OCI-LY7 (cell line): ENCODE data around the gene SRC. TPM values are rescaled to one million over a fixed set of nuclear protein-coding genes. Genes with fewer than 3 reads are reported as not detected.

Source experiments
- BruUV-seq: library from RNA; stranded (reverse); fragments of 400-500 nt; replicated peaks from 2 replicates; lab custom pipeline; 2021; lab: Mats Ljungman, UMichigan
- CTCF ChIA-PET: fragments of 300-600 bp; sonication (Branson Sonifier 250); formaldehyde crosslinking; loops from one replicate; lab custom pipeline; 2022; ENCODE audit warnings: antibody characterized with exemption; ENCODE audit not compliant: unreplicated experiment; lab: Charles Lee
- POLR2A ChIA-PET: fragments of 300-600 bp; sonication (Branson Sonifier 250); formaldehyde crosslinking; loops from one replicate; lab custom pipeline; 2022; ENCODE audit warnings: antibody characterized with exemption; lab: Charles Lee
- DNase-seq: peaks from one replicate; pipeline ENCODE4 v3.0.0-alpha.2; 2015; ENCODE audit warnings: low spot score
- H2AFZ ChIP-seq: fragments of 200-600 bp; sonication (generic), shearing (Covaris generic); 2 replicates; pipeline ENCODE4 v1.6.1; 2014; ENCODE audit warnings: mild to moderate bottlenecking, antibody characterized with exemption, low read length, moderate library complexity
- H3K27ac ChIP-seq: fragments of 200-600 bp; sonication (generic); 2 replicates; pipeline ENCODE4 v1.5.1; 2014; ENCODE audit warnings: mixed run types, low read depth, mild to moderate bottlenecking, moderate library complexity, low read length, inconsistent platforms; ENCODE audit not compliant: poor library complexity, severe bottlenecking
- H3K36me3 ChIP-seq: fragments of 200-600 bp; sonication (generic); 2 replicates; pipeline ENCODE4 v1.6.1; 2014; ENCODE audit warnings: mild to moderate bottlenecking, antibody characterized with exemption, low read length, moderate library complexity, mixed read lengths; ENCODE audit not compliant: insufficient read depth
- H3K4me1 ChIP-seq: fragments of 200-600 bp; sonication (generic); 2 replicates; pipeline ENCODE4 v1.5.1; 2014; ENCODE audit warnings: mild to moderate bottlenecking, low read length; ENCODE audit not compliant: insufficient read depth, poor library complexity, severe bottlenecking
- H3K4me2 ChIP-seq: fragments of 200-600 bp; sonication (generic); 2 replicates; pipeline ENCODE4 v1.6.1; 2014; ENCODE audit warnings: mild to moderate bottlenecking, low read length
- H3K4me3 ChIP-seq: fragments of 200-600 bp; sonication (generic); 2 replicates; pipeline ENCODE4 v1.5.1; 2014; ENCODE audit warnings: mild to moderate bottlenecking, low read depth, low read length; ENCODE audit not compliant: poor library complexity, severe bottlenecking
- H3K79me2 ChIP-seq: fragments of 200-600 bp; sonication (generic); 2 replicates; pipeline ENCODE4 v1.6.1; 2016; ENCODE audit warnings: low read depth, mild to moderate bottlenecking, low read length, moderate library complexity, mixed read lengths; ENCODE audit not compliant: insufficient read depth
- H3K9me2 ChIP-seq: fragments of 200-600 bp; sonication (generic); 2 replicates; pipeline ENCODE4 v1.6.1; 2016; ENCODE audit warnings: mild to moderate bottlenecking, low read length, mixed read lengths; ENCODE audit not compliant: insufficient read depth
- H3K9me3 ChIP-seq: fragments of 200-600 bp; sonication (generic); 2 replicates; pipeline ENCODE4 v1.6.1; 2014; ENCODE audit warnings: mild to moderate bottlenecking, mixed run types, low read length, mixed read lengths
- H4K20me1 ChIP-seq: fragments of 200-600 bp; sonication (generic); 2 replicates; pipeline ENCODE4 v1.6.1; 2014; ENCODE audit warnings: mild to moderate bottlenecking, antibody characterized with exemption, low read length, moderate library complexity, mixed read lengths; ENCODE audit not compliant: insufficient read depth
- CTCF ChIP-seq: fragments of 200-600 bp; sonication (generic); conservative IDR thresholded peaks from 2 replicates; pipeline ENCODE4 v1.5.1; 2014; ENCODE audit warnings: mild to moderate bottlenecking, antibody characterized with exemption, low read length, moderate library complexity, mixed read lengths
- EZH2phosphoT487 ChIP-seq: fragments of 200-600 bp; sonication (generic); IDR thresholded peaks from 2 replicates; pipeline ENCODE4 v1.6.1; 2018; ENCODE audit warnings: low read depth, borderline replicate concordance, mild to moderate bottlenecking, mixed run types, antibody characterized with exemption, low read length, moderate library complexity, mixed read lengths
- intact Hi-C: fragments of 100-400 bp; cut with micrococcal nuclease; formaldehyde crosslinking; loops from one replicate; pipeline ENCODE4 v1.10.0; 2022; ENCODE audit not compliant: unreplicated experiment
- total RNA-seq, 2 experiments: library from RNA; depleted of rRNA in 1 of 2; stranded (reverse); fragments of >200 nt in 1 of 2; shearing (Covaris generic) in 1 of 2; gene quantifications; 2 replicates each; pipeline ENCODE4 v1.2.3, GENCODE V29; 2014 to 2022

SRC gene
- total RNA-seq, 2 experiments from 2014 or later, result 0.72 to 3.7 TPM

- TF ChIP-seq EZH2phosphoT487 (no peak), CTCF (no peak)
- no peak overlapping the region for H3K27ac ChIP-seq
- H3K4me1 ChIP-seq, result peaks cover 39% of the 10 kb centered on the region
- no peak overlapping the region for H2AFZ ChIP-seq
- H4K20me1 ChIP-seq, result no peaks in the 10 kb centered on the region
- intact Hi-C loops, result loop anchor here (5.0 kb wide), 1 partner anchor 68 kb away; no protein-coding TSS in a partner anchor
- DNase-seq, result no peak
- BruUV-seq, result no TSS peak
- POLR2A ChIA-PET, result no interaction called here
- H3K36me3 ChIP-seq, result peaks cover 18% of the 10 kb centered on the region; the same call in 1 of the 2 replicates
- CTCF ChIA-PET, result no interaction called here
- no peaks in the 10 kb centered on the region for H3K9me3 ChIP-seq
- no peaks in the 10 kb centered on the region for H3K79me2 ChIP-seq
- no peak overlapping the region for H3K4me3 ChIP-seq
- H3K4me2 ChIP-seq, result peak overlapping the region; percentile 65; the same call in 1 of the 2 replicates
- H3K9me2 ChIP-seq, result no peaks in the 10 kb centered on the region
Observed at GRCh38 chr20:37314617-37315016, 31.3 kb upstream of the SRC start.

DNA sequence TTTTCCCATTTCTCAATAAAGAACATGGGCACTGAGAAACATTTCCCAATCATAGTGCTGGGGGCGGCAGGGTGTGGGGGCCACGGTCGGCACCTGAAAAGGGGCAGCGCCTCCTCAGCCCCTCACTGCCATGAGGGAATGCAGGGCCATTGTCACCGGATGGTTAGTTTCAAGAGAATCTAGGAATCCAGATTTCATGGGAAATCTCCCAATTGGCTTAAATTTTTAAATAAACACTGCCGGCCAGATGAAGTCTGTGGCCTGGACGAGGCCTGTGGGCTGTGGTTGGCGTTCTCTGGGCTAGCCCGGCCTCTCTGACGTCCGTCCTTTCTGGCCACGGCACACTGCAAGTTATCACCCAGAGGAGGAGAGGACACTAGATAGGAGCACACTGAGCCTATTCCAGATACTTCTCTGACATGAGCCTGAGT, 30.9 kb upstream of the SRC start:
- CTCF ChIA-PET, result no interaction called here
- POLR2A ChIA-PET, result interaction anchor here (0.6 to 0.8 kb wide), 3 partner anchors 17 to 47 kb away, joined by 3 read pairs; no protein-coding TSS in a partner anchor
- no peaks in the 10 kb centered on the region for H3K9me2 ChIP-seq
- no peak for DNase-seq
- peaks cover 39% of the 10 kb centered on the region for H3K4me1 ChIP-seq
- peak overlapping the region; percentile 40 for H3K4me3 ChIP-seq
- no peaks in the 10 kb centered on the region for H4K20me1 ChIP-seq
- no peaks in the 10 kb centered on the region for H3K79me2 ChIP-seq
- intact Hi-C loops, result loop anchor here (5.0 kb wide), 1 partner anchor 67 kb away; no protein-coding TSS in a partner anchor
- H3K4me2 ChIP-seq, result peak overlapping the region; percentile 65
- peak overlapping the region; percentile 81 for H3K27ac ChIP-seq
- TF ChIP-seq EZH2phosphoT487, result no peak
- TF ChIP-seq CTCF, result no peak
- no peak overlapping the region for H2AFZ ChIP-seq
- peaks cover 18% of the 10 kb centered on the region; the same call in 1 of the 2 replicates for H3K36me3 ChIP-seq
- H3K9me3 ChIP-seq, result no peaks in the 10 kb centered on the region
- BruUV-seq, result no TSS peak

- no peaks in the 10 kb centered on the region for H3K79me2 ChIP-seq
- H3K4me2 ChIP-seq, result peak overlapping the region; percentile 65
- intact Hi-C loops, result loop anchor here (5.0 kb wide), 1 partner anchor 67 kb away; no protein-coding TSS in a partner anchor
- no peaks in the 10 kb centered on the region for H3K9me2 ChIP-seq
- peak overlapping the region; percentile 81 for H3K27ac ChIP-seq
- POLR2A ChIA-PET, result interaction anchor here (0.6 to 0.8 kb wide), 3 partner anchors 17 to 47 kb away, joined by 3 read pairs; no protein-coding TSS in a partner anchor
- peak overlapping the region; percentile 30; the same call in 1 of the 2 replicates for H2AFZ ChIP-seq
- H4K20me1 ChIP-seq, result no peaks in the 10 kb centered on the region
- TF ChIP-seq EZH2phosphoT487 (no peak), CTCF (no peak)
- peak; percentile 77 for DNase-seq
- no peaks in the 10 kb centered on the region for H3K9me3 ChIP-seq
- CTCF ChIA-PET, result no interaction called here
- H3K36me3 ChIP-seq, result peaks cover 14% of the 10 kb centered on the region; the same call in 1 of the 2 replicates
- H3K4me1 ChIP-seq, result peaks cover 39% of the 10 kb centered on the region
- peak overlapping the region; percentile 40 for H3K4me3 ChIP-seq
- BruUV-seq, result no TSS peak
Observed at GRCh38 chr20:37315452-37316110, 30.4 kb upstream of the SRC start.
